ENCODE data around the gene OR5B12.

DNA sequence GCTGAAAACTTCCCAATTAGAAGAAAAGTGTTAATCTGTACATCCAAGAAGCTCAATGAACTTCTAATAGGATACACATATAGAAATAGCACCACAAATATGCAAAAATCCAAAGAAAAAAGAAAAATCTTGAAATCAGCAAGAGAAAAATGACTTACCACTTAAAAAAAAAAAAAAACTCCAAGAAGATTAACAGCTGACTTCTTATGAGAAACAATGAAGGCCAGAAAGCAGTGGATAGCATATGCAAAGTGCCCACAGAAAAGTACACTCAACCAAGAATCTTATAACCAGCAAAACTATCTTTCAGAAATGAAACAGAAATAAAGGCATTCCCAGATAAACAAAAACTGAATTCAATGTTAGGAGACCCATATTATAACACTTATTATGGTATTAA, 29.9 kb upstream of the OR5B12 start:
- TF ChIP-seq CTCF (conservative IDR thresholded peaks at IDR 0.05) (no peak), EZH2 (IDR thresholded peaks at IDR 0.05; ENCODE audit: low read depth) (no peak)
